HG02763 (cell line): ENCODE data around the gene C1orf174.

Experiments used
- ATAC-seq: cut with Tn5 transposase; IDR thresholded peaks from one replicate; pipeline ENCODE4 v1.9.1; 2021; ENCODE audit warnings: mild to moderate bottlenecking, moderate library complexity; ENCODE audit not compliant: unreplicated experiment

C1orf174 gene

DNA sequence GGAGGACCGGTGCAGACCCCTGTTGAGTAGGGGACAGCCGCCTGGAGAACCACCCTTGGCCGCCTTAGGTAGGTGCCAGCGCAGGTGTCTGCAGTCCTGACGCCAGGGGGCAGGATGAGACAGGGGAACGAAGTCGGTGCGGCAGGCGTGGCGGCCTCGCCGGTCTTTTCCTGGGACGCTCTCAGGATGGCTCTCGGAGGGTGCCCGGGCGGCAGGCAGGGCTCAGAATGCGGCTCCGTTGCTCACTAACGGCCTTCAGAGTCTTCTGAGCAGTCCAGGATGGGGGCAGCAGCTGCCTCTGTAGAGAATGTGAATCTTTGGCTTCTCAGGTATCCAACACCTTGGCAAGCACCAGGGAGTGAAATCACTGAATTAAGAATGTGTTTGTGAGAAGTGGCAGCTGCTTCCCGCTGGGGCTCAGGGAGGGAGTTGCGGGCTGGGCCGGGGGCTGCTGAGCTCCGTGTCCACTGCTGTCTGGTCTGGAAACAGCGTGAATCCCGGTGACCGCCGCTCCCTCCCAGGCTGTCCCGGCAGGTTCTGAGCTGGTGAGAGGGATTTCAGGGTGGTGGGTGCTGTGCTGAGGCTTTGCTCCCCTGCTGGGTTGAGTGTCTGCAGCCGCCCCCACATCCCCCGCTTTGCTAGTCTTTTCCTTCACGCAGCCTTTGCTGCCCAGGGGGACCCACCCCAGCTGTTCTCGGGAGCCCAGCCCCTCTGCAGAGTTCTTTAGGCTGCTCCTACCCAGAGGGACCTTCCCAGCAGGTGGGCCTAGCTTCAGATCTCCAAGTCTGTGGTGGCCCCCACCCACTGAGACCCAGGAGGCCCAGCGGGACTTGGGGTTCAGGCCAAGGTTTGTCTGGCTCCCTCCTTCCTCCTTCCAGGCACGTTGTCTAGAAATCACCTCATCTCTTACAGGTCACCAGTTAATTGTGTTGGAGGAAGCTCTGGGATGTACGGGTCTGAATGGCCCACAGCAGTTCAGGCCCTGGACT is 11.1 kb upstream of the C1orf174 start:
- no peak for ATAC-seq

DNA sequence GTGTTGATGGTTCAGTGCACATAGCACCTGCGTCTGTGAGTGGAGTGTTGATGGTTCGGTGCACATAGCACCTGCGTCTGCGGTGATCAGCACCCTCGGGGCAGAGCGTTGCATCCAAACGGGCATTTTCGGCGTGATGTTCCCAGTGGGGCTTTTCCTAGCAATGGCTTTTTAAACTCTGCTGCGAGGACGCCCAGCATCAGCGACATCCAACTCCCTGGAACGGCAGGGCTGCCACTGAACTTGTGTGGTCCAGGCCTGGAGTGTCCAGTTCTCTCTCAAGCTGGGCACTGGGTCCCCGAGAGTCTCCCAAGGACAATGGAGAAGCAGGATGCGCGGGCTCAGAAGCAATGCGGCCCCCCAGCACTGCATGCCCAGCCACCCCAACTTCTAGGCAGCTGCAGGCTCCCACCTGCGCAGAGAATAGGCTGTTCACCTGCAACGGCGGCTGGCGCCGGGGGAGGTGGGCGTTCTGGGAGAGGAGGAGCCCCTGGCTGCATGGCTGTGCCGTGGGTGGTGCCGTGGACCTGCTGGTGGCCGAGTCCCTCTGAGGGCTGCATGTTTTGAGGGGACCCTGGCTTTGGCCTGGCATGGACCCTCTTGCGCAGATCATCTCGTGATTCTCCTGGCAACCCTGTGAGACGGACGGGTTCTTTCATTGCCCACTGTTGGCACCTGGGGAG is 10.1 kb upstream of the C1orf174 start:
- no peak for ATAC-seq

DNA sequence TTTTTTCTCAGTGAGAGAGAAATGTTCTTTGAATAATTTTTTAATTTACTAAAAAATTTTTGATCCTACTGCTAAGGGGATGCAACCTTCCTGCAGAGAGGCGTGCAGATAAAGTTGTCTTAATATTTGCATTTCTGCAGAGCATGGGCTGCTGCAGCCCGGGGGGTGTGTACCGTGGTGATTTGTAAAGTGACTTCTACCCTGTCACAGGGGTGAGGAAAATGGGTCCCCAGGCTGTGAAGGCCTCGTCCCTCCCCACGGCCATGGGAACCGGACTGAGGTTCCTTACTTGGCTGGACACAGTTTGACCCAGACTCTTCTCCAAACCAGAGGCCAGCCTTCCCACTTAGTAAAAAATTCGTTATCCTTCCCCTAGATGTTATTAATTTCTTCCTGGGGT is 9.5 kb upstream of the C1orf174 start:
- no peak for ATAC-seq

DNA sequence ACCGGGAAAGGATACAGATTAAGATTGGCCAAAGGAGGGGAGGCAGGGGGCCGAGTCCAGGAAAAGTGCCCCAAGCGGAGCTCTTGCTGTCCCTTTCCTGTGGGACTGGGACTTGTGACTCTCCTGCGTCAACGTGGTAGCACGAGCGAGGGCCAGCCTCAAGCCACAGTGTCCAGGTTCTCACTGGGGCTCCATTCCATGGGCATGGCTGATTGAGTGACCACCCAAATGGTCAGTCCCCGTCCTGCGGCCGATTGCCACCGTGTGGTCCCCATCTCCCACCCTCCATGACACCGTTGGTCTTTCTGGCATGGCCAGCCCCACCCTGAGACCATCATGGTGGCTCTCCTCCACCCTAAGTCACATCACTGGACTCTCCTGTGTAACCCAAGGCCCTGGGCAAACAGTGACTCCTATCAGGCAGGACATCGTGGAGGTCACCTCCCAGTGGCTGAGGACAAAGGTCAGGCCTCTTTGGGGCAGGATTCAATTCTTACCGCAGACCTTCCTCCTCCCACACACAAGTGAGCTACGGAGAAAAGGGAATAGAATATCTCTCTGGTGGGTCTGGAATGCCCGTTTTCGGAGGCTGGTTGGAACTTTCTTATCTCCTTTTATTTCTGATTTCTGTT is 8.9 kb upstream of the C1orf174 start:
- no peak for ATAC-seq

DNA sequence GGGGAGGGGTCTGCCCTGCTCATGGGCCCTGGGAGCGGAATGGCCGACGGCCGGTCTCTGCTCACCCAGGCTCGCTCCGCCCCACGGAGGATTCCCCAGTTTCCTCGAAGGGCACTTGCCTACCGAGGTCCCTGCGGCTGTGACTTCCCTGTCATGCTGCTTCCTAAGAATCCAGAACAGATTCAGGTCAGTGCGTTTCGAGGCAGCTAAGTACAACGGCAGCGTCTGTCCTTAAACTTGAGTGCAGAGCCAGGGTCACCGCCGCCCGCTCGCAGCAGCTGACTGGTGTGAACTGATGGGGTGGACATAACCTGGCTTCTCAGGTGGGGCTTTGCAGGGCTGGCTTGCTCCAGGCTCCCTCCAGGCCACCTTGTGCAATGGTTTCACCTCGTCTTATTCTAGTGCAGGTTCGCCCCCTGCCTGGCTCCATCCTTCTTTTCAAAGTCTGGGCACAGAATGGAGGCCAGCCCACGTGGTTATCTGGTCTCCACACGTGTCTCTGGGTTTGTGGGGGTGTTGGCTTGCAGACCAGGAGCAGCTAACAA is 7.6 kb upstream of the C1orf174 start:
- no peak for ATAC-seq

DNA sequence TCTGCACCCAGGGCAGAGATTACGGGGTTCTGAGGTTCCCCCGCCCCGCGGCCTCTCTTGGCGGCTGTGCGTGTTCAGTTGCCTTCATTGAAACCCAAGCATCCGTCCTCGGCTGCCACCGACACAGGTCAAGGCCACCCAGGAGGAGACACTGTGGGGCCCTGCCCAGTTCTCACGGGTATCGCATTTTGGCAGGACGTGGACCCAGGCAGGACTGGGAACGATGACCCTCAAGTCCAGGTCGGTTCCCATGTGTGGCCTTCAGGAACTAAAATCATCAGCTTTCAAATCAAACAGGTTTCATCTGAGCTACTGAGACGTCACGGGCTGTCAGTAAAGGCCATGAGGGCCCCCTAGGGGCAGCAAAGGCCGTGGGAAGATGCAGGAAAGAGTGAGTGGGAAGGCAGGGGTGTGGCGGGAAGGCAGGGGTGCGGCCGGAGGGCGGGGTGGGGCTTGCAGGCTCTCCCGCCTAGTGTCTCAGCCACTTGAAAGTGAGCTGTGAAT is 7.0 kb upstream of the C1orf174 start:
- no peak for ATAC-seq

DNA sequence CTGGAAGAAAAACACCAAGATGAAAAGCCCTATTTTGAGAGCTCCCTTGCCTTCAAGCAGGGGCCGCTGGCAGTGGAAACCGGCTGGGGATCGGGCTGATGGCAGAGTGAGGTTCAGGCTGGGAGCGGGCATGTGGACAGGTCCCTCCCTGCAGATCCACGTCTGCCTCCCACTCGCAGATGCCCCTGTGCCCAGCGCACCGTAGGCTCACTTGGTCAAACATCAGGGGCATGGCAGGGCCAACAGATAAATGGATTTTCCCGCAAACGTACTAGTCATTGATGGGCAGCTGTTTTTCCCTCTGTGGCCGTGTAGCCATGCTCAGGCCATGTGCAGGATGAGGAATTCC is 6.6 kb upstream of the C1orf174 start:
- no peak for ATAC-seq

DNA sequence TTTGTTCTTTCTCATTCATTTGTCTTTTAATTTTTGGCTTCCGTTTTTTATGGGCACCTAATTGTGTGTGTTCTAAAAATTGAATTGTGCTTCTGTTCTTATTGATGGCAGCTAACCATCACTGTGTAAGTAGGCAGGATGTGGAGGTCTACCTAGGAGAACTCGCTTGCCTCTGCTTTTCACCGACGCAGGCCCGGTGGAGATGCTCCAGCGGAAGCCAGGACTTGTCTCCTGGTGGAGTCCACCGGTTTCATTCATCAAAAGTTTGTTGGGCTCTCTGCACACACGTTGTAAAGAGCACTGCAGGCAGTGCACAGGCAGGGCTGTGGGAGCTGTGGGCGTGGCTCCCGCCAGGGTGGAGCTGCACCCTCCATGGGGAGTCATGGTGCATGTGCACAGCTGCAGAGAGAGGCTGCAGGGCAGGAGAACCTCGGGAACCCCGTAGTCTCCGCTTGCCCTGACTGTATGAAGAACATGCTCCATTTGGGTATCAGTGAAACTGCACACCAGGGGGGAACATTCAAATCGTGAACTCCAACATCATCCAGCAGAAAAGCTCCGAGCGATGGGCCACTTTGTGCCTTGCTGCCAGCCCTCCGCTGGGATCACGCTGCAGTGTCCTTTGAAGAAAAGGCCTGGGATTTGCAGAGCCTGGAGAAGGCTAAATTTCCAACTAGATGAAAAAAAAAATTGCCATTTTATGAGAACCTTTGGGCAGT is 6.0 kb upstream of the C1orf174 start:
- no peak for ATAC-seq

DNA sequence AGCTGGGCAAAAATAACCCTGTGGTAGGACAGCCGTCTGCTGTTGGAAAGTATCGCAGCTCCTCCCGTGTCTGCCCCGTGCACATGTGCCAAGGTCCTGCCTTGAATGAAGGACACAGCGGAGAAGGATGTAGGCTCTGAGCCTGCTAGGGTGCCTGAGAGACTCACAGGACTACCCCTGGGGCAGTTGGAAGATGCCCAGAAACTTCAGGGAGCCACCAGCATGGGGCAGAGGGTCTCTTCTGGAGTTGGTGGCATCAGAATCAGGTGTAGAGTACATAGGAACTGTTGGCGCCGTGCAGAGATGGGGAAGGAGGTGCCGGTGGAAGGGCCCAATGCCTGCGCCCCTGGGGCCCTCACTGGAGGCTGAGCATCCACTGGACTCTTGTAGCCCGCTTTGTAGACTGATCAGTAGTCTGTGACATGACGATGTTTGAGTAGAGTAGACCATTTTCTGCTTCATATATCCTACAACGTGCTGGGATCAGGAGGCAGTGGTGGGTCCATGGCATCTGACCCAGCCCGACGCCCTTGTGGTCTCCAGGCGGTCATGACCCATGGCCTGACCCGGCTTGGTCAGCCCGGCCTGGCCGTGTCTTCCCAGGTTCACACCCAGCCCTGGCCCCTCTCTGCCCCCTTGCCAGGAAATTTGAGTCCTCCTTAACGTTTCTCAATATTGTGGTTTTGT is 5.3 kb upstream of the C1orf174 start:
- no peak for ATAC-seq

DNA sequence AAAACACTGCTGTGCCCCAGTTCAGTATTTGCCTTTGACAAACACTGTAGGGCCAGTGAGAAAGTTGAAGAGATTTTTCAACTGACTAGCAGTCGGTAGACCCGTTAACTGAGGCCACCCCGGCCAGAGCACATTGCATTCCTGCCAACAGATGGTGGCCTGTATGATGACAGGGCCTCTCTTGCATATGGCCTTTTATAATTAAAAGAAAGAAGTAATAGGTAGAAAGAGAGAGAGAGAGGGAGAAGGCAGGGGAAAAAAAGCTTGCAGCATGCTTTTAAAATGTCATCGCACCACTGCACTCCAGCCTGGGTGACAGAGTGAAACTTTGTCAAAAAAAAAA is 4.7 kb upstream of the C1orf174 start:
- ATAC-seq = no peak

DNA sequence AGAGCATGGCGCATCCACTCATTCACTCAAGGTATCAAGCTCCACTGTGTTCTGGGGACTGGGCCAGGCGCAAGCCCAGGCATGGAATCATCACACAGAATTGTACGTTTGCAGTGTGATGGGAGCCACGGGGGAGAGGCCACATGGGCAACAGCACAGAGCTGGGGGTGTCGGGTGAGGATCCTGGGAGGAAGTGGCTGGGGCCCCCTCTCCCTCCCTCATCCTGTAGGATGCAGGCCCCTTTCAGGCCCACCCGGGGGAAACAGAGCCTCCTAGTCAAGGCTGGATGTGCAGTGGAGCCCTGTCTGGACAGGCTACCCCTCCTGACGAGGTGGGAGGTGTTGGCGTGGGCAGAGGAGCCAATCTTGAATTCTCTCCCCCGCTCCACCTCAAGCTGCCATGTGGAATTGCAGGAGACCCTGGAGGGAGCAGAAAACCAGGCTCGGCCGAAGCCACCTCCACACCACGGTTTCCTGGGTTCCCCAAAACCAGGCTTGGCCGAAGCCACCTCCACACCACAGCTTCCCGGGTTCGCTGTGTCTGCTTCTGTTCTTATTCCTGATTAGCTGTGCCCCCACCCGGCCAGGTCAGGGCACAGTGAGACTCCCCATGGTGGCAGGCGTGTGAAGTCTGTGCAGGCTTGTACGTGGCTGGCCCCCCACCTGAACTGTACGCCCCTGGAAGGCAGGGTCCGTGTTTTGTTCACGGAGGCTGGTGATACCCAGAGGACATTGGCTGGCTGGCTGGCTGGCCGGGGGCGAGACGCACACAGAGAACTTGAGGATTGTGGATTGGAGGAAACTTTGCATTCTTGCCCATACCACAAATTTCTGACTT is 4.2 kb upstream of the C1orf174 start:
- no peak for ATAC-seq

DNA sequence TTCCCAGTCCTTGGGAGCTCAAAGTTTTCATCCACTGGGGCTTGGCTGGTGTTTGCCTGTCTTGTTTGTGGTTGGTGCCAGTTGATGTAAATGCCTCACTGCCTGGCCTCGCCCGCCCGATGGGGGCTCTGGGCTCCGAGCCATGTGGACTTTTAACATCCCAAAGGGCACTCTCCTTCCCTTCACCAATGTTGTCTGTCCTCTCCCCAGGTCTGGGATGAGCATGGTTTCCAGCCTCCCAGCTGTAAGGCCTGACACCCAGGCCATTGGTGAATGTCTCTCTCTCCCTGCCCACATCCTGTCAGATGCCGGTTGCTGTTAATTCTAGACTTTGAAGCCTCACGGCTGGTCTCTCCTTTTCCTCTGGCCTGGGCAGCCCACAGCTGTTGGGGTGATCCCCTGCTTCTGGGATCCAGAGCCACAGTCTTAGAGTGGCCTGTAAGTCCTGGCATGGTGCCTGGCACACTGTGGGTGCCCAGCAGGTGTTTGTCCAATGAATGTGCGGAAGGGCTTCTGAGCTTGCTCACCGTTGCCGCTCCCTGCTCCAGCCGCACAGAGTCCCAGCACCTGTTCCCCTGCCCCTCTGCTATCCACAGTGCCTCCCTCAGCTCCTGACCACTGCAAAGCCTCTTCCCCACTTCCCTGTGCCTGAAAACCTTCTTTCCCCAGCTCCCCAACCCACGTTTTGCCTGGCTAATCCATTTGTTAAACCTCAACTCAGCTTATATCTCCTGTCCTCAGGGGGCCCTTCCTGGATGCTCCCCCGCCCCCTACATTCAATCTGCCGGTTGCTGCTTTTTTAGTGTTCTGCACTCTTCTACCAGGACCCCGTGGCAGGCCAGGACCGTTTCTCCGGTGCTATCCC is 3.3 kb upstream of the C1orf174 start:
- ATAC-seq = no peak

DNA sequence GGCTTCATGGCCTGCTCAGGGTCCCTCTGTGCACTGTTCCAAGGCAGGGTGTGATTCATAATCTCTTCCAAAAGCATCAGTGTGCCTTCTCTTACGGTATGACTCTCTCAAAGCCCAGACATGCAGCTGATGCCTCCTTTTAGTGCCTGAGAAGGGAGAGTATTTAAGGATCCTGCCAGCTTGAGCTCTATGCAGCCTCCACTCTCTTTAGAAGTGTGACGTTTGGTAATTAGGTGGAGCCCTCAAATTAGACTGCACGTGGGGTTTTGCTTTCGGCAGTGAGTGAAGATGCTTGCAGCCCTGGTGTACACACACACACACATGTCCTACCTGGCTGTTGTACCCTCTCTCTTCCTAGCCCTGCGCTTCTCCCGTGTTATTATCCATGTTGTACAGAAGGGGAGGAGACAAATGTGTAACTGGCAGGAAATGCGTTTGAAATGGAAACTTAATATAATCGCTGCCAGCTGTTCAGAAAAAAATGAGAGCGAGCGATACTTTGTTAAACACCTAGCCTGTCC is 2.6 kb upstream of the C1orf174 start:
- no peak for ATAC-seq

DNA sequence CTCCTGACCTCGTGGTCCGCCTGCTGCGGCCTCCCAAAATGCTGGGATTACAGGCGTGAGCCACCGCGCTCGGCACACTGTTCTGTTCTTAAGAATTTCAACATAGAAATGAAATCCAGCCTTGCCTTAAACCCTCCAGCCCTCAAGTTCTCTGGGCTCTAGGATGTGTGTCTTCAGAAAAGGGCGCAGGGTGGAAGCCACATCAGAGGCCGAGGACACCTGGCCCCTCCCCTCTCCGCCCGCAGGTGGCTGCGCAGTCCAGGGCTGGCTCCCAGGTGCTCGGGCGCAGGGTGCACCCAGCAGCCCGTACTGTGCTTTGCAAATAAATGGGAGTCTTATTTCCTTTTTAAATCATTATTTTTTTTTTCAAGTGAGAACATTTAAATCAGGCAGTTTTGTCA is 2.0 kb upstream of the C1orf174 start:
- no peak for ATAC-seq

DNA sequence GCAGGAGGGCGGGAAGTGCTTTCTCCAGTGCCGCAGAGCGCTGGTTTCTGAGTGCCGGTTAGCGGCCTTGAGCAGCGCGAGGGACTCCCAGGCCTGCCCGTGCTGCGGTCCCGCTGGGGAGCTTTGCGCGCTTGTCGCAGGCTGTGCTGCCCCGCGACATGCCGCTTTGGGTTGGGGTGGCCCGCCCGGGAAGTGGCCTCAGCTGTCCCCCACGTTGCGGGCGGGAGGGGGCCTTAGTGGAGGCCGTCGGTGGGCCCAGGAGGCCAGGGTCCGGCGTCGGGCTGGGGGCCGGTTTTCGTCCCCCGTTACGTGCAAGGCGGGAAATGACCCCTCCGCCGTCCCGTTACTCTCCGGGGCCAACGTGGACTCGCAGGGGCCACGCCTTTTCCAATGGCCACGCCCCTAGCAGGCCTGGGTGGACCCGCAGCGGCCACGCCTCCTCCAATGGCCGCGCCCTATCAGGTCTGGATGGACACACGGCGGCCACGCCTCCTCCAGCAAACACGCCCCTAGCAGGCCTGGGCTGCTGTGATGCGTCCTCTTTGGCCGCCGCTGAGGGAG is 977 bp upstream of the C1orf174 start:
- peak; percentile 39 for ATAC-seq

DNA sequence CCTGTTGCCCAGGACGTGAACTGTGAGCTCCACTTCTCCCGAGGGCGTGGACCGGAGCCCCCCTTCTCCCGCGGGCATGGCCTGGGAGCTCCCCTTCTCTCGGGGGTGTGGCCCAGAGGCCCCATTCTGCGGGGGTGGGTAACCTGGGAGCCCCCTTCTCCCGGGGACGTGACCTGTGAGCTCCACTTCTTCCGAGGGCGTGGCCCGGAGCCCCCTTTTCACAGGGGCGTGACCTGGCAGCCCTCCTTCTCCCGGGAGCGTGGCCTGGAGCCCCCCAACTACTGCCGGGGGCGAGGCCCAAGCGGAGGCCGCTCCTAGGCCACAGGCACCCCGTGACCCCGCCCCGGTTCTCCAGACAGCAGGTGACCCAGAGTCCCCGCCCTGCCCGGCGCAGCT is 320 bp downstream of the C1orf174 start:
- ATAC-seq = peak; percentile 1

DNA sequence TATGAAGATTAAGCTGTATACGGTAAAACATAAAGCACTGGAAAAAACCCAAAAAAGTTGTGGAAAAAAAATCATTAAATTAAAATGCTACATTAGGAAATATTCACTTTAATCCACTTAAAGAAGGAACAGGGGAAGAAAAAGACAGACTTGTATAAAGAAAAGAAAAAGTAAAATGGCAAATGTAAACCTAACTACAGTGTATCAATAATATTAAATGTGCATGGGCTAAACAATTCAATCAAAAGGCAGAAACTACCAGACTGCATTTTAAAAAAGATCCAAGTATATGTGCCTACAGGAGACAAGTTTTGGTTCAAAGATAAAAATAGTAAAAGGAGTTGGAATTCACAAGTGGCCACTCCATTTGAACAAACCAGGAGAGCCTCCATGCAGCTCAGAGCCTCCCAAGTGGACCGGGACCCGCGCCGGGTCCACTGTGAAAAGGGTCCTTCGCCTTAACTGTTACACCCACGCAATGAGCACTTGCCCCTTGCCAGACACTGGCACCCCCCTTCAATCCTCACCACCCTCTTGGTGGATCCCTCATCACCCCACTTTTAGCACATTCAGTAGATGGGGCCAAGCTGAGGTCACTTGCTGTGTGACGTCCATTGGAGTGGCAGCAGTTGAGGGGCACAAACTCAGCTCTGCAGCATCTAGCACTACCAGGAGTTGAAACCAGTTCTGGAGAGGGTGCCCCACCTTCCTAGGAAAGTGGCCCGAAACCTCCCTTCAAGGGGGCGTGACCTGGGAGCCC is 898 bp downstream of the C1orf174 start:
- ATAC-seq = no peak
